Small intestine (tissue), 7 donors: Measurements from ENCODE around the gene MAN2A1. TPM values are rescaled to one million over a fixed set of nuclear protein-coding genes. Genes with fewer than 3 reads are reported as not detected.
A peak's percentile ranks its signal among the peaks of the same experiment; 100 is the strongest.
"Not testable (repeated sequence)": the region's sequence is repeated elsewhere in the genome, so short reads cannot be mapped to it uniquely, and the experiment has no call there.

Experiments
- DNase-seq, 2 donors: peaks; one replicate each; pipeline versions ENCODE4 v3.0.0 to v3.0.0-alpha.2; 2013
- FAIRE-seq: peaks from 2 replicates; lab custom pipeline; 2012; peaks lifted over from hg19 to GRCh38; lab: Jason Lieb, UNC
- H3K27ac ChIP-seq, 3 donors: one replicate each; pipeline ENCODE4 v1.5.1; 2013; ENCODE audit warnings: low read length in 2 of 3, mild to moderate bottlenecking in 2 of 3, control low read depth in 1 of 3, inconsistent platforms in 1 of 3, low read depth in 1 of 3, moderate library complexity in 1 of 3
- H3K27me3 ChIP-seq, 3 donors: one replicate each; pipeline ENCODE4 v1.6.1; 2013; ENCODE audit warnings: low read length in 3 of 3, inconsistent platforms in 1 of 3; ENCODE audit not compliant: control insufficient read depth in 3 of 3, insufficient read depth in 3 of 3
- H3K36me3 ChIP-seq, 3 donors: one replicate each; pipeline ENCODE4 v1.6.1; 2013; ENCODE audit warnings: low read length in 3 of 3, inconsistent platforms in 1 of 3, low read depth in 1 of 3, mild to moderate bottlenecking in 1 of 3, moderate library complexity in 1 of 3; ENCODE audit not compliant: control insufficient read depth in 3 of 3, insufficient read depth in 2 of 3
- H3K4me1 ChIP-seq, 3 donors: one replicate each; pipeline ENCODE4 v1.6.1; 2013; ENCODE audit warnings: low read length in 2 of 3, inconsistent platforms in 1 of 3, low read depth in 1 of 3, mild to moderate bottlenecking in 1 of 3, moderate library complexity in 1 of 3; ENCODE audit not compliant: control insufficient read depth in 3 of 3, insufficient read depth in 2 of 3
- H3K4me3 ChIP-seq, 3 donors: one replicate each; pipeline ENCODE4 v1.5.1; 2013; ENCODE audit warnings: low read length in 3 of 3, control low read depth in 1 of 3, inconsistent platforms in 1 of 3, low read depth in 1 of 3, mild to moderate bottlenecking in 1 of 3, moderate library complexity in 1 of 3
- H3K9me3 ChIP-seq, 2 donors: one replicate each; pipeline ENCODE4 v1.6.1; 2013; ENCODE audit warnings: low read depth in 1 of 2, low read length in 1 of 2; ENCODE audit not compliant: control insufficient read depth in 2 of 2, insufficient read depth in 1 of 2
- WGBS, 3 donors: extraction: QIAGEN DNeasy Blood & Tissue Kit; methylation state at CpG; one replicate each; pipeline ENCODE4 v1.1.7; 2013; 5-methylcytosine and 5-hydroxymethylcytosine counted together
- polyA plus RNA-seq, 4 donors: library from polyadenylated mRNA; stranded (reverse) in 3 of 4; unstranded in 1 of 4; fragments of 200-250 nt in 3 of 4; fragments of 120-200 nt in 1 of 4; gene quantifications; one replicate each; pipeline versions ENCODE4 v1.2.1 to v1.2.3, GENCODE V29; 2013
- donor health status: healthy with polysubstance abuse.
- donor health status: control.
- donor health status: control.
- donor health status: Bipolar disorder and iron deficiency.
- donor health status: healthy.

The MAN2A1 gene
- polyA plus RNA-seq, 4 donors = 16.3 to 106 (median 21.7) TPM

GRCh38 chr5:109753279-109753678, 63.6 kb downstream of the MAN2A1 start:
- Histone ChIP-seq H3K9me3 (no peaks in the 10 kb centered on the region), H3K4me3 (no peak overlapping the region), H3K27ac (no peak overlapping the region), H3K4me1 (peaks cover 0 to 3% (median 0%) of the 10 kb centered on the region in 3 donors), H3K36me3 (peaks cover 0 to 5% (median 5%) of the 10 kb centered on the region in 3 donors), H3K27me3 (no peaks in the 10 kb centered on the region)
- DNase-seq = no peak
- no peak for FAIRE-seq
- WGBS, 3 donors = 75 to 98% (median 93%) methylated on average over 3 of the region's 3 CpGs

- Histone ChIP-seq H3K36me3 (peaks cover 0 to 5% (median 5%) of the 10 kb centered on the region in 3 donors), H3K27me3 (no peaks in the 10 kb centered on the region), H3K9me3 (no peaks in the 10 kb centered on the region), H3K4me1 (peaks cover 0 to 3% (median 3%) of the 10 kb centered on the region in 3 donors), H3K4me3 (no peak overlapping the region), H3K27ac (no peak overlapping the region)
- DNase-seq = peak in 1 of 2 donors; percentile 20
- FAIRE-seq = no peak
Observed at GRCh38 chr5:109754319-109754718, 64.6 kb downstream of the MAN2A1 start.

GRCh38 chr5:109755761-109756160, 66.0 kb downstream of the MAN2A1 start:
- Histone ChIP-seq H3K9me3 (no peaks in the 10 kb centered on the region), H3K27me3 (no peaks in the 10 kb centered on the region), H3K4me3 (no peak overlapping the region), H3K27ac (no peak overlapping the region), H3K36me3 (peaks cover 0 to 5% (median 5%) of the 10 kb centered on the region in 3 donors), H3K4me1 (peaks cover 0 to 5% (median 3%) of the 10 kb centered on the region in 3 donors)
- no peak for DNase-seq
- WGBS, 3 donors = 44 to 50% (median 50%) methylated on average over 2 of the region's 2 CpGs
- no peak for FAIRE-seq

DNA sequence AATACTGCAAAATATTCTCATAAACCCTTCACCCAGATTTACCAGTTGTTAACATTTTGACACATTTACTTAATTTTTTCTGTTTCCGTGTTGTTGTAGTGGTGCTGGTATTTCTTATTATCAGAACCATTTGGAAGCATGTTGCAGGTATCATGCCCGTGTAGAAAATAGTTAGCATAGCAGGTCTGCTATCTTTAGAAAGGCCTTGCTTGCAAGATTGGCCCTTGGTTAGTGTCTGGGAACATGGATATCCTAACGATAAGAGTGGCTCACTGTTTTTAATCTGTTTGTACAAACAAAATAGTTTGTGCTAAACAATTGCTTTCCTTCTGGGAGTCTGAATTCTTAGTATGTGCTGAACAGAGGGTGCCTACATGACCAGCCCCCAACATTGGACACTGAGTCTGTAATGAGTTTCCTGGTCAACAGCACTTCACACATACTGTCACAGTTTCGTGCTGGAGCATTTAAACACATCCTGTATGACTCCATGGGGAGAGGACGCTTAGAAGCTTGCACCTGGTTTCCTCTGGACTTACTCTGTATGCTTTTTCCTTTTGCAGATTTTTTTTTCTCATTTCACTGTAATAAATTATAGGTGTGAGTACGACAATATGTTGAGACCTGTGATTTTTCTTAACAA, 66.9 kb downstream of the MAN2A1 start:
- Histone ChIP-seq H3K4me3 (no peak overlapping the region), H3K9me3 (no peaks in the 10 kb centered on the region), H3K27me3 (no peaks in the 10 kb centered on the region), H3K36me3 (peaks cover 0 to 5% (median 5%) of the 10 kb centered on the region in 3 donors), H3K4me1 (peaks cover 0 to 5% (median 3%) of the 10 kb centered on the region in 3 donors), H3K27ac (no peak overlapping the region)
- DNase-seq (no peak), FAIRE-seq (no peak)
- WGBS, 3 donors = 74 to 80% (median 75%) methylated on average over 6 of the region's 6 CpGs

DNA sequence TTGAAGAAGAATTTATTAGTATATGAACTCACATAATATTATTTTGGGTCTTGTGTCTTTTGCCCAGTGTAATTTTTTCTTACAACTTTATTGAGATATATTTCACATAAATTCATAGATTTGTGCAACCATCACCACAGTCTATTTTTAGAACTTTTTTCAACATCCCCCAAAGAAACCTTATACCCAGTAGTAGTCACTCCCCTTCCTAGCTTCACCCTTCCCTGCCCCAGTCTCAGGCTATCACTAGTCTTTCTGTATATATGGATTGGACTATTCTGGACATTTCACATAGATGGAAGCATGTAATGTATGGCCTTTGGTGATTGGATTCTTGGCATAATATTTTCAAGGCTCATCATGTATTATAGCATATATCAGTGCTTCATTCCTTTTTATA, 67.8 kb downstream of the MAN2A1 start:
- H3K9me3 ChIP-seq = peaks cover 0 to 2% of the 10 kb centered on the region in 2 donors
- H3K4me3 ChIP-seq = no peak overlapping the region
- H3K4me1 ChIP-seq = peaks cover 0 to 5% (median 3%) of the 10 kb centered on the region in 3 donors
- peaks cover 2 to 7% (median 5%) of the 10 kb centered on the region in 3 donors for H3K36me3 ChIP-seq
- no peak overlapping the region for H3K27ac ChIP-seq
- no peaks in the 10 kb centered on the region for H3K27me3 ChIP-seq
- FAIRE-seq = no peak
- no peak for DNase-seq

DNA sequence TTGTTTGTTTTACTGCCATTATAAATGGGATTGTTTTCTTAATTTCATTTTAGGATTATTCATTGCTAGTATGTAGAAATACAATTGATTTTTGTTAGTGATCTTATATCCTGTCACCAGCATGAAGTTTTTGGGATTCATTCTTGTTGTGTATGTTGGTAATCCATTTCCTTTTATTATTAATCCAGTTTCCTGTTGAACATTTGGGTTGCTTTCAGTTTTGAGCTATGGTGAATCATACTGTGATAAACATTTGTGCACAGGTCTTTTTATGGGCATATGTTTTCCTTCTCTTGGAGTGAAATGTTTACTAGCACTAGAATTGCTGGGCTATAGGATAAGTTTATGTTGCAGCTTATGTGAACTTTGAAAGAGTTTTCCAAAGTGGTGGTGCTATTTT, 69.6 kb downstream of the MAN2A1 start:
- Histone ChIP-seq H3K27me3 (no peaks in the 10 kb centered on the region), H3K4me1 (peaks cover 0 to 5% (median 0%) of the 10 kb centered on the region in 3 donors), H3K4me3 (no peak overlapping the region), H3K27ac (peak overlapping the region in 2 of 3 donors; percentile 20 to 39), H3K36me3 (peaks cover 5 to 9% (median 7%) of the 10 kb centered on the region in 3 donors), H3K9me3 (peaks cover 0 to 2% of the 10 kb centered on the region in 2 donors)
- DNase-seq (peak; percentile 35 to 61), FAIRE-seq (peak; percentile 79)

DNA sequence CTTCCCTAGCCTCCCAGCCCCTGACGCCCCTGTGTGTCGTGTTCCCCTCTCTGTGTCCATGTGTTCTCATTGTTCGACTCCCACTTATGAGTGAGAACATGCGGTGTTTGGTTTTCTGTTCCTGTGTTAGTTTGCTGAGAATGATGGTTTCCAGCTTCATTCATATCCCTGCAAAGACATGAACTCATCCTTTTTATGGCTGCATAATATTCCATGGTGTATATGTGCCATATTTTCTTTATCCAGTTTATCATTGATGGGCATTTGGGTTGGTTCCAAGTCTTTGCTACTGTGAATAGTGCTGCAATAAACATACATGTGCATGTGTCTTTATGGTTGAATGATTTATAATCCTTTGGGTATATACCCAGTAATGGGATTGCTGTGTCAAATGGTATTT, 70.4 kb downstream of the MAN2A1 start:
- not testable (repeated sequence) for FAIRE-seq, H3K4me1 ChIP-seq, H3K36me3 ChIP-seq, H3K9me3 ChIP-seq, H3K27ac ChIP-seq, DNase-seq, H3K27me3 ChIP-seq, H3K4me3 ChIP-seq
- WGBS, 3 donors = 100% methylated on average over 4 of the region's 4 CpGs

- Histone ChIP-seq H3K4me1 (peaks cover 0 to 5% (median 0%) of the 10 kb centered on the region in 3 donors), H3K4me3 (no peak overlapping the region), H3K9me3 (peaks cover 0 to 2% of the 10 kb centered on the region in 2 donors), H3K27me3 (no peaks in the 10 kb centered on the region), H3K27ac (no peak overlapping the region), H3K36me3 (peaks cover 7% of the 10 kb centered on the region in 3 donors)
- 87 to 100% (median 88%) methylated on average over 1 of the region's 1 CpG for WGBS, 3 donors
- DNase-seq (no peak), FAIRE-seq (no peak)
Observed at GRCh38 chr5:109762821-109763220, 73.1 kb downstream of the MAN2A1 start.
